GM21423 (cell line): ENCODE measurements around the gene KHDRBS2.

Source experiments
- ATAC-seq: cut with Tn5 transposase; IDR thresholded peaks from one replicate; pipeline ENCODE4 v1.9.1; 2021; ENCODE audit warnings: mild to moderate bottlenecking, moderate library complexity; ENCODE audit not compliant: unreplicated experiment

The KHDRBS2 gene

GRCh38 chr6:62039605-62040004 lies 246.4 kb downstream of the KHDRBS2 start:
- no peak for ATAC-seq

- no peak for ATAC-seq
Measured at GRCh38 chr6:62037445-62037844, 248.6 kb downstream of the KHDRBS2 start.

GRCh38 chr6:62035952-62036351 lies 250.1 kb downstream of the KHDRBS2 start:
- no peak for ATAC-seq

GRCh38 chr6:62013719-62014118 lies 272.3 kb downstream of the KHDRBS2 start:
- no peak for ATAC-seq

- no peak for ATAC-seq
Measured at GRCh38 chr6:62009445-62009844, 276.6 kb downstream of the KHDRBS2 start.

- no peak for ATAC-seq
Measured at GRCh38 chr6:61989616-61990015, 296.4 kb downstream of the KHDRBS2 start.

GRCh38 chr6:61980622-61981021 lies 305.4 kb downstream of the KHDRBS2 start:
- no peak for ATAC-seq

- no peak for ATAC-seq
Measured at GRCh38 chr6:61977947-61978346, 308.1 kb downstream of the KHDRBS2 start.

- ATAC-seq: no peak
Measured at GRCh38 chr6:61977099-61977498, 308.9 kb downstream of the KHDRBS2 start.

- ATAC-seq: no peak
Measured at GRCh38 chr6:61959196-61959595, 326.8 kb downstream of the KHDRBS2 start.

- no peak for ATAC-seq
Measured at GRCh38 chr6:61953851-61954250, 332.2 kb downstream of the KHDRBS2 start.

GRCh38 chr6:61951586-61951985 lies 334.4 kb downstream of the KHDRBS2 start:
- ATAC-seq: no peak

- no peak for ATAC-seq
Measured at GRCh38 chr6:61950811-61951210, 335.2 kb downstream of the KHDRBS2 start.

GRCh38 chr6:61949971-61950370 lies 336.1 kb downstream of the KHDRBS2 start:
- ATAC-seq: no peak

- no peak for ATAC-seq
Measured at GRCh38 chr6:61949161-61949560, 336.9 kb downstream of the KHDRBS2 start.

GRCh38 chr6:61947311-61947947 lies 338.6 kb downstream of the KHDRBS2 start:
- ATAC-seq: no peak

GRCh38 chr6:61940919-61941318 lies 345.1 kb downstream of the KHDRBS2 start:
- no peak for ATAC-seq

GRCh38 chr6:61935242-61935846 lies 350.7 kb downstream of the KHDRBS2 start:
- ATAC-seq: no peak

- no peak for ATAC-seq
Measured at GRCh38 chr6:61909486-61909885, 376.5 kb downstream of the KHDRBS2 start.

GRCh38 chr6:61901748-61902147 lies 384.3 kb downstream of the KHDRBS2 start:
- no peak for ATAC-seq

GRCh38 chr6:61894536-61894935 lies 391.5 kb downstream of the KHDRBS2 start:
- no peak for ATAC-seq

GRCh38 chr6:61887423-61887822 lies 398.6 kb downstream of the KHDRBS2 start:
- no peak for ATAC-seq
